GM06990 (cell line): ENCODE data around the gene FCN2.

Experiments used
- DNase-seq: peaks from one replicate; pipeline ENCODE4 v3.0.0-alpha.2; 2011; ENCODE audit not compliant: insufficient read length; ENCODE audit errors: extremely low read depth
- H3K27me3 ChIP-seq: replicated peaks from 2 replicates; pipeline ENCODE4 v1.6.0; 2011; ENCODE audit warnings: low read length; ENCODE audit not compliant: control insufficient read depth, insufficient read depth
- H3K36me3 ChIP-seq: 2 replicates; pipeline ENCODE4 v1.5.1; 2011; ENCODE audit warnings: low read length; ENCODE audit not compliant: control insufficient read depth, insufficient read depth
- H3K4me3 ChIP-seq: replicated peaks from 2 replicates; pipeline ENCODE4 v1.5.1; 2011; ENCODE audit warnings: low read depth, mild to moderate bottlenecking, control low read depth, low read length
- CTCF ChIP-seq: IDR thresholded peaks from 2 replicates; pipeline ENCODE4 v1.5.1; 2011; ENCODE audit warnings: low read length, control low read depth, mild to moderate bottlenecking, inconsistent platforms; ENCODE audit not compliant: insufficient read depth, poor library complexity, severe bottlenecking

The FCN2 gene

GRCh38 chr9:134890155-134890495, 9.5 kb downstream of the FCN2 start:
- DNase-seq: no peak
- Histone ChIP-seq H3K27me3 (no peaks in the 10 kb centered on the region), H3K36me3 (no peaks in the 10 kb centered on the region), H3K4me3 (no peak overlapping the region)
- no peak for TF ChIP-seq CTCF

- Histone ChIP-seq H3K4me3 (no peak overlapping the region), H3K27me3 (no peaks in the 10 kb centered on the region), H3K36me3 (no peaks in the 10 kb centered on the region)
- no peak for DNase-seq
- TF ChIP-seq CTCF: no peak
Measured at GRCh38 chr9:134891053-134891452, 10.4 kb downstream of the FCN2 start.

GRCh38 chr9:134891713-134892112, 11.1 kb downstream of the FCN2 start:
- Histone ChIP-seq H3K36me3 (no peaks in the 10 kb centered on the region), H3K27me3 (no peaks in the 10 kb centered on the region), H3K4me3 (no peak overlapping the region)
- DNase-seq: no peak
- TF ChIP-seq CTCF: no peak

- Histone ChIP-seq H3K27me3 (no peaks in the 10 kb centered on the region), H3K4me3 (no peak overlapping the region), H3K36me3 (no peaks in the 10 kb centered on the region)
- no peak for TF ChIP-seq CTCF
- no peak for DNase-seq
Measured at GRCh38 chr9:134892221-134892620, 11.6 kb downstream of the FCN2 start.

GRCh38 chr9:134892820-134893420, 12.3 kb downstream of the FCN2 start:
- no peak for TF ChIP-seq CTCF
- no peaks in the 10 kb centered on the region for H3K27me3 ChIP-seq
- DNase-seq: no peak
- no peak overlapping the region for H3K4me3 ChIP-seq
- H3K36me3 ChIP-seq: no peaks in the 10 kb centered on the region

GRCh38 chr9:134894136-134894860, 13.7 kb downstream of the FCN2 start:
- Histone ChIP-seq H3K36me3 (no peaks in the 10 kb centered on the region), H3K27me3 (no peaks in the 10 kb centered on the region), H3K4me3 (no peak overlapping the region)
- no peak for TF ChIP-seq CTCF
- DNase-seq: no peak
